SKM-1 (cell line): ENCODE results near the gene RHOBTB1.
"Not testable (repeated sequence)": the region's sequence is repeated elsewhere in the genome, so short reads cannot be mapped to it uniquely, and the experiment has no call there.

ENCODE experiments used
- DNase-seq: peaks from one replicate; lab custom pipeline; 2025; ENCODE audit not compliant: unreplicated experiment; lab: John Stamatoyannopoulos, UW

The RHOBTB1 gene

DNA sequence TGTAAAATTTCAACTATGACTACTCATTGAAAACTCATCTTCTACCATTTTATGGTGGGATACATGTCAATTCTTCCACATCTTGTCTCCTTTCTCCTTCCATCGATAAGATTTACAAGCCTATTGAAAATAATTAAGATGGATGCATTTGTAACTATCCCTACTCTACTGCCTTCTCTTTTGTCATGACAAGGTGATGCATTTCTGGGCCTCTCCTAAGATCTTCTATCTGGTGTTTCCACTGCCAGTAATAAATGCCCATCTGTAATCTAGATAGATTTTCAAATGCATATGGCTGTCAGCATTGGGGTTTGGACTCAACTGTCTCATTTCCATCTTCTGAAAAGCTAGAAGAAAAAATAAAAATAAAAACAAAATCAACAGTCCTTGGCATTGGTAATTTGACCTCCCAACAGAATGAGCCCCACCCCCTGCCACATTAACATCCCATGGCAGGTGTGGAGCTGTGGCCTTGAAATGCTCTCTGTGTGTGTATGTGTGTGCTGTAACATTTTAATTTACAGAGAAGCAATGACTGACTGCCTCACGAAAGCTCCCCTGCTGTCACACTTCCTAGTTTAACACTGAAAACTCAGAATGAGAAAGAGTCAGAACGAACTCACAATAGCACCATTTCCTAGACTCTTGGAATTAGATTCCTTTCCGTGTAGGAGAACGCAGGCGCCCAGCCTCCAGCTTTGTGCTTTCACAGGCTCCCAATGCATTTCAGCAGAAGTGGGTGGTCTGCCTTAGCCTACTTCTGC lies 74.2 kb downstream of the RHOBTB1 start:
- no peak for DNase-seq

DNA sequence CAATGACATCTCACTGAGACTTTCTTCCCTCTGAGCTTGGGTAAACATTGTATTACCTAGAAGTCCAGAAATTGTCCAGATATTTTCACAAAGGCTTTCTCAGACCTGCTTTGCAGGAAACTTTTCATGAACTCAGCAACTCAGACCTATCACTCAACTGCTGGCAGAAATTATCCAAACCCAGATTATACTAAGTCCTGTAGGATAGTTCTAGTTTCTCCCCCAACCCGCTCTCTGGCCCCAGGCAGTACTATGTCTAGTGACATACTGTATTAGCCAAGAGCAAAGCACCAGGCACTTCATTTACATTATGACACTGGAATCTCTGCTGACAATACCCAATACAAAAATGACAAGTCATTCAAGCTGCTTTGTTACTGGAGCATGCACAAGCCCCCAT lies 75.0 kb downstream of the RHOBTB1 start:
- DNase-seq, result no peak

DNA sequence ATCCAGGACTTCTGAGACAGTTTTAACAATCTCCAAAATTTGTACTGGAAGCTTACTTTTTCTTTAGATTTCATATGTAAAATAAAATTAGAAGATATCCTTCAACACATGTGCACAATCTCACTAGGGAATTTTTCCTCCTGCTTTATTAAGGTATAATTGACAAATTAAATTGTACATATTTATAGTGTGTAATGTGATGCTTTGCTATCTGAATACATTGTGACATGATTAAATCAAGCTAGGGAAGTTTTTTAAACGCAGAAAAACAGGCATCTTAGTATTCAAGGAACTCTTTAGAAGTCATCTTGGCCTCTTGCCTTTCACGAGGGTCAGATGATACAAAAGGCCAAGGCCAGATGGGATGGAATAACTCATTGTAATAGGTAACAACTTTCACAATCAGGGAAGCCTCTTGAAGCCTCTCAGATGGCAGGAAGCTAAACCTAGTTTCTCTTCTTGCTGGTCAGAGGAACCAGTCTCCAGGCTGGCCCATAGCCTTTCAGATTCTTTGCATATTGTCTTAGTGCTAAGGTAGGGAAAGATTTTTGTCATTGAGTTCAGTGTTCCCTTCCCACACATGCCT lies 78.7 kb downstream of the RHOBTB1 start:
- no peak for DNase-seq

DNA sequence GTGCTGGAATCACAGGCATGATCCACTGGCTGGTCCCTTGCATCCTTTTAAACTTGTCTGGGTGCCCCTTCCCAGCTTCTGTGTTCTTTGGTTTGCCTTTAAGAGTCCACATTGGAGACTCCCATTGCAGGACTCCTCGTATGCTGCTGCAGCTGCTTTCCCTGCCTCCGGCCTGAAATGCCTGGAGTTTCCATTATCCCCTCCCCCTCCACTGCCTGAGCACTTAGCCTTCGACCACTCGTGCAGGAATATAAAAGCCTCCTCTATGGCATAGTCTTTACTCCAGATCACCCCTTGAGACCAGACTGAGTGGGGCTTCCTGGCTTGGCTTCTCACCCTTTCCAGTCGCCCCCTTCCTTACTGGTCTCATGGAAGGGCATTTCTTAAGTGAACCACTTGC lies 80.2 kb downstream of the RHOBTB1 start:
- no peak for DNase-seq

DNA sequence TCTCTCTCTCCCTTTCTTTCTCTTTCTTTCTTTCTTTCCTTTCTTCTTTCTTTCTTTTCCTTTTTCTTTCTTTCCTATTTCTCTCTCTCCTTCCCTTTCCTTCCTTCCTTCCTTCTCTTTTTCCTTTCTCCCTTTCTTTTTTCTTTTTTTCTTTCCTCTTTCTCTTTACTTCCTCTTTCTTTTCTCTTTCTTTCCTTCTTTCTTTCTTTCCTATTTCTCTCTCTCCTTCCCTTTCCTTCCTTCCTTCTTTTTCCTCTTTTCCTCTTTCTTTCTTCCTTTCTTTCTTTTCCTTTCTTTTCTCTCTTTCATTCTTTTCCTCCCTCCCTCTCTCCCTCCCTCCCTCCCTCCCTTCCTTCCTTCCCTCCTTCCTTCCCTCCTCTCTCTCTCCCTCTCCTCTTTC lies 81.5 kb downstream of the RHOBTB1 start:
- no peak for DNase-seq

DNA sequence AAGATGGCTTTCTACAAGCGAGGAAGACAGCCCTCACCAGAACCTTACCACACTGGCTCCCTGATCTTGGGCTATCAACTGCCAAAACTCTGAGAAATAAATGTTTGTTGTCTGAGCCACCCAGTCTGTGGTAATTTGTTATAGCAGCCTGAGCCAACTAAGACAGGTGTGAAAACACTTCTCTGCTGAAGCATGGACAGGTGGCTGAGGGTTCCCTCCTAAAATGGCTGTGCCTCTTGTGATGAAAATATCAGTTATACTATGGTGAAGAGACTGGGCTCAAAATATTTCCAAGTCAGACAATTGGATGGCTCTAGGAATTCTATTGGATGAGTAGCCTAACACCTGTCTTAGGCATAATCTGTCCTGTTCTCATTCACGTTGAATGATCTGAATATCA lies 87.6 kb downstream of the RHOBTB1 start:
- no peak for DNase-seq

DNA sequence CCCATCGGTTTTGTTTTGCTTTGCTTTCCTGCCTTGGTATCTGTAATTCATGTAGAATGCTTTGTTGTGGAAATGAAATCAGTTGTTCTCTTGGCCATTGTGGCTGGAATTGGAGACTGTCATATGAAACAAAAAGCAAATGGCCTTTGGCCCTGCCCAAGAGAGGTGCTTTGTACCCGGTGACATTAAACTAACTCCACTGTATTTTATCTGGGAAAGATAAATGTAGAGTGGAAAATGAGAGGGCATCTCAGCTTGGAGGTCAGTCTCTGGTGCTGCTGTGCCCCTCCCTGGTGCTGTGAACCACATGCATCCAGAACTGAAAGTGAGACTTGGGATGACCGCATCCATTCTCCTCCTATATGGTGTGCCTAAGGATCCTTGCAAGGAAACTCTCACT lies 90.3 kb downstream of the RHOBTB1 start:
- no peak for DNase-seq

DNA sequence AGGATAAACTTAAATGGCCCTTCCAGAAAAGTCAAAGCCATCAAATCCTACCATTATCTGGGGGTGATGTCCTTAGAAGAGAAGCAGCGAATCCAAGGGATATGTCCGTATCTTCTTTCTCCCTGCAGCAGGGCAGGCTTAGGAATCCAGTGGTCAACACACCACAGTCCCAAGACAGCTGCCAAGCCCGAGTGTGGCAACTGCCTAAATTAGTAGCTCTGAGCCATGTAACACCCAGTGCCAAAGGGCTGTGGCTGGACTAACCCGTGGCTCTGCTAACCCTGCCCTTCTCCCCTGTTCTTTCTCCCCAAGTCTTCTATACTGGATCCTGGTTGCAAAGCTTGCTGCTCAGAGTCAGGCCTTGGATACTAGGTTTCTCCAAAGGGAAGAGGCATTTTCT lies 90.9 kb downstream of the RHOBTB1 start:
- no peak for DNase-seq

DNA sequence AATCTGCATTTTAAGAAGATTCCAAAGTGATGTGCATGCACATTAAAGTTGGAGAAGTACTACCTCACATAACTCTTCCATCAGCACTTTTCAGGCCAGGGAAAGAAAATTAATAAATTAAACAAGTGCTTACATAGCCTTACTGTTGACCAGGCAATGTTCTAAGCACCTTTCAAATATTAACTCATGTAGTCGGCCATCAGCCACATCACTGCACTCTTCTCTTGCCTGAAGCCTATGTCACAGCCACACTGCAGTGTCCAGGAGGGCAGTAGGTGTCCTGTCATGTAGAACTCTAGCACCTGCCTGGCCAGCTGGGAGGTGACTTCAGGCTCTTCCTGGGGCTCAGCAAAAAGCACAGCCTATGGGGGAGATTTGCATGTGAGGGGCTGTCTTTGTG lies 94.2 kb downstream of the RHOBTB1 start:
- DNase-seq, result no peak

DNA sequence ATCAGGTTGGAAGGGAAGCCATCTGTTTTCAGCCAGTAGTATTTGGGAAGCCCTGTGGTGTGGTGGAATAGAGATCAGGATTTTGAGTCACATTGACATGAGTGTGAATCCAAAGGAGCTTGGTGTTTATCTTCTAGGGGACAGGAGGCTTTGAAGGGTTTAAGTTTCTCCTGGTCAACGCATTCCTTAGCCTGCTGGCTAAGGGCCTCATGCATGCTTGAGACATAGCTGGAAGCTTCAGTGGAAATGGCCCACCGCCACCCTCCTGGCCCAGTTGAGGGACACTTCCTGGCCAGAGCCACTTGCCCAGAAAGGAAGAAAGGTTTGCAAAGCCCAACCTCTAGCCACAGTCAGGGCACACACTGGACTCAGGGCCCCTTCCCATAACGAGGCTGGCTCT lies 94.8 kb downstream of the RHOBTB1 start:
- DNase-seq, result no peak

DNA sequence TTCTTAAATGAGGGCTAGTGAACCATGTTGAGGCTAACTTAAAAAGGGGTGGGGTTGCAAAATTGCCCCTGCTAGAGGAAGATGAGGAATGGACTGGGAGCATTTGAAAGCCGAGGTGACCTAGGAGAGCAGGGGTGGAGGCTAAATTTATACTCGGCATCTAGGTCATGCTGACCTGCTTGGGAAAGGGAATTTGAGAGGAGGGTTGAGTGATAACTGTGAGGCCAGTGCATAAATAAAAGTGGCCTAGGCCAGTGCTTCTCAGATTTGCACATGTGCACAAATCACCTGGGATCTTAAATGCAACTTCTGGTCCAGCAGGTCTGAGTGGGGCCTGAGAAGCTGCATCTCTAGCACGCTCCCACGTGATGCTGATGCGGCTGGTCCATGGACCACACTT lies 95.3 kb downstream of the RHOBTB1 start:
- no peak for DNase-seq

DNA sequence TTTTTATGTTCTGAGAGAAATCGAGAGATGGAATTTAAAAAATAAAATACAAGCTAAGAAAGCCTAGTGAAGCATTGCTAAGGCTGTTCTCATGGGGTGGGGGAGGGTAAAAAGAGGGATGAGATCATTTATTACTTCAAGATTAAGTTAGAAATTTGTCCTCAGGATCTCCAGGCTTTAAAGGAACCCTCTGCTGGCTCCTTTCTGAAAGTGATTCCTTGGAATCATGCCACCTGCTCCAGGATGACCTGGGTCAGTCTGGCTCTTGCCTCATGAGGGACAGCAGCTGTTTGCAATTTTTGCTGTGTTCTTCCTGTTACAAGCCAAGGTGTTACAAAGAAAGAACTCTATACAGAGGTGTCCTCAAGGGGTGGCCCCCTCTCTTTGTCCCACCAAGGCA lies 95.9 kb downstream of the RHOBTB1 start:
- no peak for DNase-seq

DNA sequence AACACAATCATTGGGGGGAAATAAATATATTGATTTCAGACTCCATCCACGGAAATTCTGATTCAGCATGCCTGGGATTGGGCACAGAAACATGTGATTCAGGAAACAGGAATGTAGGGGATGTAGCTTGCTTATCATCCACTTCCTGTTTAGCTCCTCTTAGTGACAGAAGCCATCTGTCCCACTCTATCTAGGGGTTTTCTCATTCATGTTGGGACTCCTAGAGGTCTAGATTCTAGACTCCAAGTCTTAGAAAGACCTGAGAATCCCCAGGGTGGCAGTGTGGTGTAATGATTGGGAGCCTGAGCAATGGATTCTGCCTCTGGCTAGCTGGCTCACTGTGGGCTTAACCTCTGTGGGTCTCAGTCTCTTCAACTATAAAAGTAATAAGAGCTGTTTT lies 97.8 kb downstream of the RHOBTB1 start:
- no peak for DNase-seq

DNA sequence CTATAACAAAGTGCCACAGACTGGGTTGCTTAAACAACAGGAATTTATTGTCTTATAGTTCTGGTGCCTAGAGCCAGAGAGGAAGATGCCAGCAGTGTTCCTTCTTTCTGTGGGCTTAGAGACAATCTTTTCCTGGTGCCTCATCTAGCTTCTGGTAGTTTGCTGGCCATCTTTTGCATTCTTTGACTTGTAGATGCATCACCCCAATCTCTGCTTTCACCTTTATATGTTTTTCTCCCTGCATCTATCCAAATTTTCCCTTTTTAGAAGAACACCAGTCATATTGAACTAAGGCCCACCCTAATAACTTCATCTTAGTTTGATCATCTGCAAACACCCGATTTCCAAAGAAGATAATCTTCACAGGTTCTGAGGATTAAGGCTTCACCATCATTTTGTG lies 98.9 kb downstream of the RHOBTB1 start:
- no peak for DNase-seq

DNA sequence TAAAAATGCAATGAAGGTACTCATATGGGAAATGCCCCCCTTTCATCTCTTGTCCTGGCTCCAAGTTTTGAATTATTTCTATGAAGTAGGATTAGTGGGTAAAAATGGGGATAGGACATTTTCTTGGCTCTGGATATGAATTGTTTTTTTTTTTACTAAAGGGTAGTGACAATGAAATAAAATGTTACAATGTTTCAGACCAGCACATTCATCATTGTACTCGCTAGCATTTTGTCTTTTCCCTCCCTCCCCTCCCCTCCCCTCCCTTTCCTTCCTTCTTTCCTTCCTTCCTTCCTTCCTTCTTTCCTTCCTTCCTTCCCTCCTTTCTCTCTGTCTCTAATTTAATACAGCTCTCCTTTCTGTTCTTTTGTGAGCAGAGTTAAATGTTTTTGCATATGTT lies 101.3 kb downstream of the RHOBTB1 start:
- DNase-seq, result no peak

DNA sequence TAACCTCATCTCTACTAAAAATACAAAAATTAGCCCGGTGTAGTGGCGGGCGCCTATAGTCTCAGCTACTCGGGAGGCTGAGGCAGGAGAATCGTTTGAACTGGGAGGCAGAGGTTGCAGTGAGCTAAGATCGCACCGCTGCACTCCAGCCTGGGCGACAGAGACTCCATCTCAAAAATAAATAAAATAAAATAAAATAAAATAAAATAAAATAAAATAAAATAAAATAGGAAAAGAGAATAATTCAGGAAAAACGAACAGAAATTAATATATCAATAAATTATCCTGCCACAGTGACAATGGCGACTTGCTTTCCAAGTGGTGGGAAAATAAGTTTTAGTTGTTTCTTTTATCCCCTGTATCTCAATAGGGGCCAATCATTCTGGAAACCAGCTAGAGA lies 102.8 kb downstream of the RHOBTB1 start:
- not testable (repeated sequence) for DNase-seq

DNA sequence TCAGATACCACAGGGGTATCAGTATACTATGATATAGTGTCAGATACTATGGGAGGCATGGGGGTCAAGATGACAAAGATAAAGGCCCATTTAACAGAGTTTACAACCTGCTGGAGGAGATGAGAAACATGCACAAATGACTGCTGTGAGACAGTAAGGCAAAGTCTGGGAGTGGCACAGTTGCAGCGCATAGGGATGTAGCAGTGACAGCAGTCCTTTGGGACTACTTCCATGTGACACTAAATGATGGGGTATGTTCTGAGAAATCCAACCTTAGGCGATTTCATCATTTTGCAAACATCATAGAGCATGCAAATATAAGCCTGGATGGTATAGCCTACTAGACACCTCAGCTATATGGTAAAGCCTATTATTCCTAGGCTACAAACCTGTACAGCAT lies 108.9 kb downstream of the RHOBTB1 start:
- no peak for DNase-seq

DNA sequence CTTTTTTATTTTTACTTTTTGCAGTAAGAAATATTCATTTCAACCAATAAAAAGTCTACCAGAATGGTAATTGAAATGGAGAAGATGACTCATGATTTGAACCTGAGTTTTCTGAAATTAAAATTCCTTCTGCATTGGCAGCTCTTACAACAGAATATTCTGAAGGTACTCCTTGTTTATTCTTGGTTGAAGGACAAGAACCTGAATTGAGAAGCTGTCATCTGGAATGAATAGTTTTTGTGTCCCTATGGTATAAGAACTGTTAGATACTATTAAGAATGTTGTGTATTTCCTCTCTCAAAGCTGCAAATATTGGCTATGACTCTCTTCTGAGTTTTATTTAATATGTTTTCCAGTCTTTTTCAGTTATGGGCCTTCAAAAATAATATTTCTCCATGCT lies 109.6 kb downstream of the RHOBTB1 start:
- DNase-seq, result no peak

DNA sequence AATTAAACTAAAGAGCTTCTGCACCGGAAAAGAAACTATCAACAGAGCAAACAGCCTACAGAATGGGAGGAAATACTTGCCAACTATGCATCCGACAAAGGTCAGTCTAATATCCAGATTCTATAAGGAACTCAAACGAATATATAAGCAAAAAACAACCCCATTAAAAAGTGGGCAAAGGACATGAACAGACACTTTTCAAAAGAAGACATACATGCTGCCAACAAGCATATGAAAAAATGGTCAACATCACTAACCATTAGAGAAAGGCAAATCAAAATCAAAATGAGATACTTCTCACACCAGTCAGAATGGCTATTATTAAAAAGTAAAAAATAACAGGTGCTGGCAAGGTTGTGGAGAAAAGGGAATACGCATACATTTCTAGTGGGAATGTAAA lies 111.8 kb downstream of the RHOBTB1 start:
- DNase-seq, result not testable (repeated sequence)

DNA sequence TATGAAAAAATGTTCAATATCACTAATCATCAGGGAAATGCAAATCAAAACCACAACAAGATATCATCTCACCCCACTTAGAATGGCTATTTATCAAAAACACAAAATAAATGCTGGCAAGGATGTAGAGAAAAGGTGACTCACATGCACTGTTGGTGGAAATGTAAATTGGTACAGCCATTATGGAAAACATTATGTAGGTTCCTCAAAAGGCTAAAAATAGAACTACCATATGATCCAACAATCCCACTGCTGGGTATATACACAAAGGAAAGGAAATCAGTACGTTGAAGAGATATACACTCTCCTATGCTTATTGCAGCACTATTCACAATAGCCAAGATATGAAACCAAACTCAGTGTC lies 115.5 kb downstream of the RHOBTB1 start:
- no peak for DNase-seq

DNA sequence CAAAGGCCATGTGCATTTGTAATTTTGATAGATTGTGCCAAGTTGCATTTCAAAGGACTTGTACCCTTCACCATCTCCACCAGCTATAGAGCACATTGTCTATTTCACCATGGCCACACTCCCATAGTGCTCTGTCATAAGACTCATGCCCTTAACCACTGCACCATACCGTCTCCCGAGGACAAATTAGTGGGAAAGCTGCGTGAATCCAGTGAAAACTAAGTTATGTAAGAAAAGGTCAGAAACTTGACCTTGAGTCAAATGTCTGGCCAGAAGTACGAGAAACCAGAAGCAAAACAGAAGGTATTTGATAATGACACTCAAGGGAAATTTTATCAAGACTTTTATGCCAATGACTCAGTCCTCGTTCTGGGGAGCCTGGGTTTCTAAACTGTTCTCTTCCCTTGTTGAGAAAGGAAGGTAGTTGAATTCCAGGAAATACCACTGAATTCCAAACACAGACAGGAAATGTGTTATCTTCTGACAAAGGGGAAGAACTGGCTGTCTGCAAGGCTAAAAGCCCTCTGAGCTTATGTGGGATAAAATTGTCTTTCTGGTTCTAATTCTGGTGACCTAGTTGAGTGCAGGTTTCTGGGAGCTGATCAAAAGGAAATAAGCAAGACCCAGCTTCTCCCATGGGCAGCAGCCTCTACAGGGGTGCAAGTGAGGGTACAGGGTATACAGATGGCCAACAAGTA lies 116.0 kb downstream of the RHOBTB1 start:
- no peak for DNase-seq

DNA sequence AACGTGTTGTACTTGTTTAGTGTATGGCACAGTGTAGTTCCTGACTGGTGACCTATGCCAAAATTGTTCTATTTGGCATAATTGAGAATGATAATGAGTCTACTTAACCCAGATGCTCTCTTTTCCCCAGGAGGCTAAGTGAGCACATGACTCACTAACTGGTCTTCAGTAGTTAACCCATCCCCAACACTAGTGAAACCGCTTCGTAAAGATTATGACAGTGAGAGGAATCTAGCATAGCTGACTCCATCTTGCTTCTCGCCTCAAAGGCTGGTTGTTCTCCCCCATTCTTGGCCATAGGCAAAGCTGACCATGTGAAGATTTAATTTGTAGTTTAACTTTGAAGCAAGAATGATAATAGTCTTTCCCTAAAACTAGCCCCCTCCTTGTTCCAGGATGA lies 118.5 kb downstream of the RHOBTB1 start:
- DNase-seq, result no peak

DNA sequence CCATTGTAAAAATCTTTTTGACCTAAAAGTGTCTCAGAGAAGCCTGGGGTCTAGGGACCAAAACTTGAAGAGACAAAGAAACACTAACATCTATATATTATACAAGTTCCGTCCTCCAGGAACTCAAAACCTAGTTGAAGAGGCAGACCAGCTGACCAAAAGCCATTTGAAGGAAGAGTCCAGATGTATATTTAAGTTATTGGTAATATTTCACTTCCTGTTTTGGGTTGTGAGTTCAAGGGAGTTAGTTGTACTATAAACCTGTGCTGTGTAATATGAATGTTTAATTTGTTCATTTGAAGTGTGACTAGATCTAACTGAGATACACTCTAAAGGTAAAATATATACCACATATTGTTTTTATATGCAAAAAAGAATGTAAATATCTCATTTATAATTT lies 120.7 kb downstream of the RHOBTB1 start:
- DNase-seq, result no peak
